Panc1 (cell line): ENCODE results near the gene SGSH. TPM values are rescaled to one million over a fixed set of nuclear protein-coding genes. Genes with fewer than 3 reads are reported as not detected.

Source experiments
- ATAC-seq: fragments of 200-7000 bp; cut with Tn5 transposase; 2 replicates; pipeline ENCODE4 v1.9.1; 2020; ENCODE audit warnings: mild to moderate bottlenecking, moderate library complexity
- BruUV-seq: library from RNA; stranded (reverse); fragments of 400-500 nt; replicated peaks from 2 replicates; lab custom pipeline; 2021; lab: Mats Ljungman, UMichigan
- CTCF ChIA-PET: fragments of 300-600 bp; sonication (Branson Sonifier 250); formaldehyde crosslinking; loops from one replicate; lab custom pipeline; 2022; ENCODE audit warnings: antibody characterized with exemption; lab: Charles Lee
- POLR2A ChIA-PET: fragments of 300-600 bp; sonication (Branson Sonifier 250); formaldehyde crosslinking; loops from one replicate; lab custom pipeline; 2022; ENCODE audit warnings: antibody characterized with exemption; lab: Charles Lee
- DNase-seq: peaks from one replicate; pipeline ENCODE4 v3.0.0-alpha.2; 2010; ENCODE audit warnings: low read depth, low spot score
- H3K27ac ChIP-seq: 2 replicates; pipeline ENCODE4 v1.5.1; 2011; ENCODE audit warnings: mild to moderate bottlenecking, low read length, inconsistent platforms
- H3K27me3 ChIP-seq: fragments of 200-500 bp; sonication (Bioruptor generic); 2 replicates; pipeline ENCODE4 v1.6.0; 2014; ENCODE audit warnings: low read length, inconsistent platforms; ENCODE audit not compliant: control insufficient read depth, insufficient read depth
- H3K36me3 ChIP-seq: fragments of 200-500 bp; sonication (Bioruptor generic); 2 replicates; pipeline ENCODE4 v1.5.1; 2014; ENCODE audit warnings: inconsistent platforms, mild to moderate bottlenecking, low read length, moderate library complexity; ENCODE audit not compliant: control insufficient read depth, insufficient read depth
- H3K4me1 ChIP-seq: 2 replicates; pipeline ENCODE4 v1.5.1; 2011; ENCODE audit warnings: inconsistent platforms, mild to moderate bottlenecking, low read length, moderate library complexity; ENCODE audit not compliant: control insufficient read depth, insufficient read depth
- H3K4me3 ChIP-seq, 2 experiments: 2 replicates each; pipeline ENCODE4 v1.5.1; 2011 to 2012; ENCODE audit warnings: low read depth in 2 of 2, low read length in 2 of 2, mild to moderate bottlenecking in 2 of 2, inconsistent platforms in 1 of 2, moderate library complexity in 1 of 2
- H3K9me3 ChIP-seq: fragments of 200-500 bp; sonication (Bioruptor generic); 2 replicates; pipeline ENCODE4 v1.5.1; 2014; ENCODE audit warnings: low read depth, mild to moderate bottlenecking, inconsistent platforms, low read length, moderate library complexity; ENCODE audit not compliant: control insufficient read depth, insufficient read depth
- POLR2AphosphoS5 ChIP-seq: IDR thresholded peaks from 2 replicates; pipeline ENCODE4 v1.6.1; 2012; ENCODE audit warnings: mild to moderate bottlenecking, low read depth, low read length, moderate library complexity
- REST ChIP-seq, 2 experiments: IDR thresholded peaks; 2 replicates each; pipeline ENCODE4 v1.6.1; 2011 to 2012; ENCODE audit warnings: low read depth in 2 of 2, control low read depth in 1 of 2, low read length in 1 of 2, mild to moderate bottlenecking in 1 of 2, moderate library complexity in 1 of 2; ENCODE audit not compliant: insufficient read depth in 1 of 2
- SIN3A ChIP-seq: IDR thresholded peaks from 2 replicates; pipeline ENCODE4 v1.6.1; 2012; ENCODE audit warnings: low read depth, mild to moderate bottlenecking, low read length, moderate library complexity, borderline replicate concordance; ENCODE audit not compliant: insufficient read depth
- TCF7L2 ChIP-seq: IDR thresholded peaks from 2 replicates; pipeline ENCODE4 v1.6.1; 2011; ENCODE audit warnings: mild to moderate bottlenecking, low read depth, low read length, inconsistent platforms
- in situ Hi-C: cut with HindIII; loops from 2 replicates; pipeline ENCODE4 v1.10.0; 2016; ENCODE audit warnings: low sequenced_read_pairs, low pct_unique_long_range_greater_than_20kb
- intact Hi-C: fragments of 100-400 bp; cut with micrococcal nuclease; formaldehyde crosslinking; loops from one replicate; pipeline ENCODE4 v1.10.0; 2022; ENCODE audit not compliant: unreplicated experiment
- total RNA-seq: library from RNA; stranded (reverse); gene quantifications from one replicate; pipeline ENCODE4 v1.2.1, GENCODE V29; 2021; ENCODE audit not compliant: unreplicated experiment
- TF ChIP-seq, protein P1 (sequence below): fragments of 450-650 bp; IDR thresholded peaks from 2 replicates; pipeline ENCODE4 v1.5.1; 2017; ENCODE audit warnings: mild to moderate bottlenecking

SGSH gene
- total RNA-seq, 1 experiment from 2014 or later = 70.2 TPM

- Histone ChIP-seq H3K4me1 (no peaks in the 10 kb centered on the region), H3K27me3 (no peaks in the 10 kb centered on the region), H3K9me3 (no peaks in the 10 kb centered on the region), H3K36me3 (no peaks in the 10 kb centered on the region; the same call in 1 of the 2 replicates), H3K4me3 (no peak overlapping the region), H3K27ac (no peak overlapping the region)
- ChIA-PET POLR2A (no interaction called here), CTCF (no interaction called here)
- no TSS peak for BruUV-seq
- ATAC-seq (no peak), DNase-seq (no peak)
- TF ChIP-seq REST (IDR thresholded peaks at IDR 0.05; ENCODE audit: insufficient read depth in 1 of 2, low read depth in 2 of 2, low read length in 1 of 2) = no peak
- TF ChIP-seq POLR2AphosphoS5 = no peak
- TF ChIP-seq TCF7L2 = no peak
- TF ChIP-seq, protein P1, sequence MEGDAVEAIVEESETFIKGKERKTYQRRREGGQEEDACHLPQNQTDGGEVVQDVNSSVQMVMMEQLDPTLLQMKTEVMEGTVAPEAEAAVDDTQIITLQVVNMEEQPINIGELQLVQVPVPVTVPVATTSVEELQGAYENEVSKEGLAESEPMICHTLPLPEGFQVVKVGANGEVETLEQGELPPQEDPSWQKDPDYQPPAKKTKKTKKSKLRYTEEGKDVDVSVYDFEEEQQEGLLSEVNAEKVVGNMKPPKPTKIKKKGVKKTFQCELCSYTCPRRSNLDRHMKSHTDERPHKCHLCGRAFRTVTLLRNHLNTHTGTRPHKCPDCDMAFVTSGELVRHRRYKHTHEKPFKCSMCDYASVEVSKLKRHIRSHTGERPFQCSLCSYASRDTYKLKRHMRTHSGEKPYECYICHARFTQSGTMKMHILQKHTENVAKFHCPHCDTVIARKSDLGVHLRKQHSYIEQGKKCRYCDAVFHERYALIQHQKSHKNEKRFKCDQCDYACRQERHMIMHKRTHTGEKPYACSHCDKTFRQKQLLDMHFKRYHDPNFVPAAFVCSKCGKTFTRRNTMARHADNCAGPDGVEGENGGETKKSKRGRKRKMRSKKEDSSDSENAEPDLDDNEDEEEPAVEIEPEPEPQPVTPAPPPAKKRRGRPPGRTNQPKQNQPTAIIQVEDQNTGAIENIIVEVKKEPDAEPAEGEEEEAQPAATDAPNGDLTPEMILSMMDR = no peak
- no peak for TF ChIP-seq SIN3A
- in situ Hi-C loops (no loop called here), intact Hi-C loops (no loop called here)
Observed at GRCh38 chr17:80209765-80210164, 10.4 kb downstream of the SGSH start.

- in situ Hi-C loops = no loop called here
- no TSS peak for BruUV-seq
- intact Hi-C loops = no loop called here
- CTCF ChIA-PET = no interaction called here
- no peak for TF ChIP-seq SIN3A
- TF ChIP-seq TCF7L2 = no peak
- TF ChIP-seq POLR2AphosphoS5 = no peak
- TF ChIP-seq, protein P1 = no peak
- no peak for TF ChIP-seq REST (IDR thresholded peaks at IDR 0.05; ENCODE audit: insufficient read depth in 1 of 2, low read depth in 2 of 2, low read length in 1 of 2)
- peaks cover 4% of the 10 kb centered on the region; the same call in 1 of the 2 replicates for H3K4me1 ChIP-seq
- no peaks in the 10 kb centered on the region for H3K27me3 ChIP-seq
- no peak for DNase-seq
- no peaks in the 10 kb centered on the region for H3K9me3 ChIP-seq
- POLR2A ChIA-PET = no interaction called here
- H3K36me3 ChIP-seq = no peaks in the 10 kb centered on the region; the same call in 1 of the 2 replicates
- H3K27ac ChIP-seq = no peak overlapping the region
- H3K4me3 ChIP-seq = no peak overlapping the region
- ATAC-seq = no peak
Observed at GRCh38 chr17:80208050-80208449, 12.1 kb downstream of the SGSH start.
